ENCODE measurements around the gene CCDC148.

The CCDC148 gene

GRCh38 chr2:158414538-158414937 is 42.0 kb downstream of the CCDC148 start:
- DNase-seq (ENCODE audit: low read depth) = no peak

GRCh38 chr2:158413581-158413980 is 43.0 kb downstream of the CCDC148 start:
- DNase-seq (ENCODE audit: low read depth) = no peak

- no peak for DNase-seq (ENCODE audit: low read depth)
Measured at GRCh38 chr2:158412206-158412605, 44.3 kb downstream of the CCDC148 start.

- no peak for DNase-seq (ENCODE audit: low read depth)
Measured at GRCh38 chr2:158411748-158412147, 44.8 kb downstream of the CCDC148 start.

GRCh38 chr2:158410132-158410531 is 46.4 kb downstream of the CCDC148 start:
- DNase-seq (ENCODE audit: low read depth) = no peak

GRCh38 chr2:158407031-158407430 is 49.5 kb downstream of the CCDC148 start:
- DNase-seq (ENCODE audit: low read depth) = no peak

- no peak for DNase-seq (ENCODE audit: low read depth)
Measured at GRCh38 chr2:158405341-158405740, 51.2 kb downstream of the CCDC148 start.

- DNase-seq (ENCODE audit: low read depth) = no peak
Measured at GRCh38 chr2:158403237-158403636, 53.3 kb downstream of the CCDC148 start.

GRCh38 chr2:158402665-158403064 is 53.9 kb downstream of the CCDC148 start:
- no peak for DNase-seq (ENCODE audit: low read depth)

- DNase-seq (ENCODE audit: low read depth) = no peak
Measured at GRCh38 chr2:158395166-158395565, 61.4 kb downstream of the CCDC148 start.

GRCh38 chr2:158394453-158394852 is 62.1 kb downstream of the CCDC148 start:
- no peak for DNase-seq (ENCODE audit: low read depth)

- no peak for DNase-seq (ENCODE audit: low read depth)
Measured at GRCh38 chr2:158393886-158394285, 62.7 kb downstream of the CCDC148 start.

GRCh38 chr2:158392687-158393086 is 63.9 kb downstream of the CCDC148 start:
- DNase-seq (ENCODE audit: low read depth) = no peak

- DNase-seq (ENCODE audit: low read depth) = peak; percentile 0
Measured at GRCh38 chr2:158391876-158392275, 64.7 kb downstream of the CCDC148 start.

GRCh38 chr2:158391361-158391760 is 65.2 kb downstream of the CCDC148 start:
- no peak for DNase-seq (ENCODE audit: low read depth)

- DNase-seq (ENCODE audit: low read depth) = no peak
Measured at GRCh38 chr2:158388159-158388558, 68.4 kb downstream of the CCDC148 start.

- no peak for DNase-seq (ENCODE audit: low read depth)
Measured at GRCh38 chr2:158385646-158386045, 70.9 kb downstream of the CCDC148 start.

GRCh38 chr2:158381978-158382377 is 74.6 kb downstream of the CCDC148 start:
- no peak for DNase-seq (ENCODE audit: low read depth)

GRCh38 chr2:158381205-158381604 is 75.3 kb downstream of the CCDC148 start:
- DNase-seq (ENCODE audit: low read depth) = no peak

GRCh38 chr2:158380746-158381145 is 75.8 kb downstream of the CCDC148 start:
- DNase-seq (ENCODE audit: low read depth) = no peak

- no peak for DNase-seq (ENCODE audit: low read depth)
Measured at GRCh38 chr2:158378926-158379325, 77.6 kb downstream of the CCDC148 start.

GRCh38 chr2:158366342-158366741 is 90.2 kb downstream of the CCDC148 start:
- no peak for DNase-seq (ENCODE audit: low read depth)

GRCh38 chr2:158359846-158360245 is 96.7 kb downstream of the CCDC148 start:
- no peak for DNase-seq (ENCODE audit: low read depth)

- DNase-seq (ENCODE audit: low read depth) = no peak
Measured at GRCh38 chr2:158357699-158358098, 98.9 kb downstream of the CCDC148 start.

- no peak for DNase-seq (ENCODE audit: low read depth)
Measured at GRCh38 chr2:158357122-158357521, 99.4 kb downstream of the CCDC148 start.

Measured in stimulated activated CD4-positive, alpha-beta T cell treated with anti-CD3 and anti-CD28 coated beads, Interleukin-2, amount 100 ng/mL, for 4 hours (primary cell).